ENCODE data around the gene HOXB3. TPM values are rescaled to one million over a fixed set of nuclear protein-coding genes. Genes with fewer than 3 reads are reported as not detected.
A peak's percentile ranks its signal among the peaks of the same experiment; 100 is the strongest.

The HOXB3 gene
- total RNA-seq, 8 experiments from 2014 or later = 20.6 to 111 (median 52.1) TPM

DNA sequence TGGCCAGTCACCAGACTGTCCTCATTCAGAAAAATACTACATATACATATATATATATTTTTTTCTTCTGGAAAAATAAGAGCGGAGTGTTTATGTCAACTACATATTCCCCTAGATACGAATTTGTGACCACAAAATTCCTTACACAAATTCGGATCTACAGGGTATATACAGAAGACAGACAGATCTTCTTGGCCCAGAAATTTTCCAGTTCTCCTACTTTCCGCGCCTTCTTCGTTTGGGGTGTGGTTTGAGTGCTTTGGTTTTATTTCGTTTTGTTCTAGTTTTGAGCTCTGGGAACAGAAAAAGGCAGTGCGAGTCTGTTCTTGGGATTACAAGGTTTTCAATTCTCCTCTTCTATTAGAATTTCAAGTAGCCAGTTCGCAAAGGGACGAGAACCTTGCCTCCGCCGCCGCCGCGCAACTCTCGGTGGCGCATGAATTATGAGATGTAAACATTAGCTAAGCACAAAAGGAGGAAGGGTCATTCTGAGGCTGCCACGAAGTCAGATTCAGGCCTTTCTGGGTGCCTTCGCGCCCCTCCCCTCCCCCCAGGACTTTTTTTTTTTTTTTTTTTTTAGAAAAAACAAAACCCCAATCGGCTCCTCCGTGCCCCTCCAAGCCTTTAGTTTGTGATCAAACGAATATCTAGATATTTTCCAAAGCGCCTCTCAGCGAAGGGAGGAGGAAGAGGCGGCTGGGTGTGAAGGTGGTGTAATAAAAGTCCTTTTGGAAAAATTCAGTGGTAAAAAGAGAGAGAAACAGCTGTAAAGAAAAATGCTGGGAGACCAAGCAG is 10.1 kb downstream of the HOXB3 start:
- ATAC-seq (replicated peaks in 6 of 8) = peak in 4 of 8 experiments; percentile 5 to 23 (median 16)
- Histone ChIP-seq H3K4me3 (peak overlapping the region; percentile 67 to 91 (median 83)), H3K27ac (peak overlapping the region; percentile 94 to 97), H3K4me1 (replicated peaks in 1 of 2) (peaks cover 31 to 53% of the 10 kb centered on the region in 2 donors)
- in situ Hi-C loops (cut with MboI; ENCODE audit: low pct_unique_long_range_greater_than_20kb in 2 of 9, low sequenced_read_pairs in 9 of 9, unreplicated experiment in 9 of 9) = no loop called here
- WGBS, 10 experiments = 0 to 73% (median 2%) methylated on average over 1 to 24 of the region's 26 CpGs

DNA sequence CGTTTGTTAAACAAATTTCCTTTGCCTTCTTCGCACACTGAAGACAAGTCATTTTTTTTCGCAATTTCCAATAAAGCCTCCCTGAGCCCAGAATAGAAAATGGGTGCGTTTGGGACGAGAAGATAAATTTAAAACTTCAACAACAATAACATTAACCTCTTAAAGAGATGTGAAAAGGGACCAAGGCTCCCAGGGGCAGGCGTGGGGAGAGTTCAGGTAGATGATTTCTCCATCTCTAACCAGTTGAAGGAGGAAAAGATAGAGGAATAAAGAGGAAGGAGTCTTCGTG is 10.6 kb downstream of the HOXB3 start:
- in situ Hi-C loops (cut with MboI; ENCODE audit: low pct_unique_long_range_greater_than_20kb in 2 of 9, low sequenced_read_pairs in 9 of 9, unreplicated experiment in 9 of 9) = no loop called here
- H3K4me1 ChIP-seq (replicated peaks in 1 of 2) = peaks cover 29 to 55% of the 10 kb centered on the region in 2 donors
- ATAC-seq (replicated peaks in 6 of 8) = no peak
- peak overlapping the region; percentile 94 to 97 for H3K27ac ChIP-seq
- WGBS, 10 experiments = 0 to 81% (median 6%) methylated on average over 3 to 7 of the region's 7 CpGs; no CpG with 5 or more reads in 1 of the 10 experiments
- peak overlapping the region; percentile 67 to 91 (median 83) for H3K4me3 ChIP-seq

DNA sequence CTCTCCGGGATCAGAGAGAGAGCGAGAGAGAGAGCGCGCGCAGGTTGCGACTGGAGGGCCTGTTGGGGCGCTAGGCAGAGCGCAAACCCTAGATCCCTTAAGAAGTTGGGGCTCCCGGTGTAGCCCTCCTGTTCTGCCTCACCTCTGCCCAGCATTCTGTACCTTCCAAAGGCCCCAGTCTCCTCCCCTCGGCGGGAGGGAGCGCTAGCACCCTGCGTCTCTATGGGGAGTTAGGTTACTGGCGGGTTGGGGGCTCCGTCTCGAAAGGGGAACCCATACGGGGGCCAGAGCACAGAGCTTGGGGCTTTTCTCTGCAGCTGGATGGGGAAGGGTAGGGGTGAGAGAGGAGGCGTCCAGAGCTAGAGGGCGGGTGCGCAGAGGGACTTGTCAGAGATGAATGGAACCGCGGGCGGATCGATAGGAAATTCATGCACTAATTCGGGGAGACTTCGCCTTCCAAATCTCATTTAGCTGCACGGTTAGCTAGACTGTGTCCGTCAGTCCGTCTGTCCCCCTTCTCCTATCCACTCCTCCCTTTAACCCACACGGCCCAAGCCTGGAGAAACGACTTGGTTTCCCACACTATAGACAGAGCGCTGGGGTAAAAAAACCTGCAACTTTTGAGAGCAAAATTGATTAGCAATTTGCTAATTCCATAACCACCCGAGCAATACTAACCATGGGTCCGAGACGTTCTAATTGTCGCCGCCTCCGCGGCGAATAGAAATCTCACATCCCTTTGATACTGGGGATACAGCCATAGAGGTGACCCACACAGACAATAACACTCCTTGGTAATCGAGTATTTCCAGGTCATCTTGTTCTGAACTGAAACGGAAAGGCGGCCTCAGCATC is 11.2 kb downstream of the HOXB3 start:
- Histone ChIP-seq H3K4me1 (replicated peaks in 1 of 2) (peaks cover 23 to 50% of the 10 kb centered on the region in 2 donors), H3K27ac (peak overlapping the region; percentile 94 to 97), H3K4me3 (peak overlapping the region; percentile 67 to 91 (median 83))
- in situ Hi-C loops (cut with MboI; ENCODE audit: low pct_unique_long_range_greater_than_20kb in 2 of 9, low sequenced_read_pairs in 9 of 9, unreplicated experiment in 9 of 9) = no loop called here
- 0 to 62% (median 0%) methylated on average over 2 to 22 of the region's 43 CpGs; no CpG with 5 or more reads in 1 of the 10 experiments for WGBS, 10 experiments
- peak in 6 of 8 experiments; percentile 4 to 50 (median 33) for ATAC-seq (replicated peaks in 6 of 8)

DNA sequence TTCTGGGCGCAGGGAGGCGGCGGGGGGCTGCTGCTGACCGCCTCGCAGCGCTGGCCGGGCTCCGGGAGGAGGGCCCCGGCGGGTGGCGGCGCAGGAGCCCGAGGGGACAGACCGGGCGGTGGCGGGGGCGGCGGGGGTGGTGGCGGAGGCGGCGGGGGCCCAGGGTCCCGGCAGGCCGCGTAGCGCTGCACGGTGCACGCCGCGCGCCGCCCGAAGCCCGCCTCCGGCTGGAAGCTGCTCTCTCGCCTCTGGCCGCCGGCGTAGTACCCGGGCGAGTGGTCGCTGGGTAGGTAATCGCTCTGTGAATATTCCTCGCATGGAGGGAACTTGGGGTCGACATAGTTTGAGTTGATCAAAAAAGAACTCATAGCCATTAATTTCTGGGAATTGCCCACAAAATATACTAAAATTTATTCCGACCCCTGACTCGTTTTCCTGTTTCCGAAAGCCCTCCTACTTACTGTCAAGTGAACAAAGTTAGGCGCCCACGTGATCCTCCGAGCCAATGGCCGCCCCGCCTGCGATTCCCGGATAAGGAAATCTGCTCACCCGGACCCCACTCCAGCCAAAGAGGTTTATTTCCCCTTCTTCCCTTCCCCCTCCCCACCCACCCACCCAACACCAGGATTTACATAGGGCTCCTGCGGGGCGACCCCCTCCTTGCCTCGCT is 12.0 kb downstream of the HOXB3 start, which contains the start of gene HOXB4:
HOXB4 (minus strand) TSS at position 405 of the 670 bp plus-strand sequence; CDS start at position 374, 31 bp downstream.
- ATAC-seq (replicated peaks in 6 of 8) = peak in 7 of 8 experiments; percentile 12 to 48 (median 42)
- WGBS, 10 experiments = 0 to 14% (median 0%) methylated on average over 1 to 11 of the region's 58 CpGs; no CpG with 5 or more reads in 5 of the 10 experiments
- peak within 1 kb of the TSS; percentile 94 to 97 for H3K27ac ChIP-seq

DNA sequence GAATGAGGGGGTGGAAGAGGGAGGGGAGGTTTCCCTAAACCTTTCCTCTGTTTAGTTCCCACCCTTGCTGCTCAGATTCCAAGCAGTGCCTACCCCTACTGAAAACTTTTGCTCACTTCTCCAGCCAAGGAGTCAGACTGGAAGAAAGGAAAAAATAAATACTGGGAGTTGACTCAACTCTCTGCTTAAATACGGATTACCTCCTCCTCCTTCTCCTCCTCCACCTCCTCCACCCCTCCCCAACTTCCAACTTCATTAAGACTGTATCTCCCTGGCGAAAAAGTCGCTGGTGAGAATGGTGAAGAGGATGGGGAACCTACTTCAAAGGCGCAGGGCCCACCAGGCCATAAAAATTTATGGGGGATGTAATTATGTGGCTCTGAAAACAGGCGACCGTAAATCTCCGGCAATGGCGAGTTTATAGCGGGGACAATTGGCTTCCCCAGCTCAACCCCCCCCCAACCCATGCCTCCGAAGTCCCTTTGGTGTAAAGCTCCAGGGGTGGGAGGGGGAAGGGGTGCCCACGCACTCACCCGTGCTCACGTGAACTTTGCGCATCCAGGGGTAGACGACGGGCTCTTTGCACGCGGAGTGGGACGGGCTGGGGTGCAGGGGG is 12.6 kb downstream of the HOXB3 start:
- Histone ChIP-seq H3K4me3 (peak overlapping the region; percentile 67 to 91 (median 83)), H3K4me1 (replicated peaks in 1 of 2) (peaks cover 11 to 39% of the 10 kb centered on the region in 2 donors), H3K27ac (peak overlapping the region; percentile 94 to 97)
- in situ Hi-C loops (cut with MboI; ENCODE audit: low pct_unique_long_range_greater_than_20kb in 2 of 9, low sequenced_read_pairs in 9 of 9, unreplicated experiment in 9 of 9) = no loop called here
- ATAC-seq (replicated peaks in 6 of 8) = peak in 3 of 8 experiments; percentile 0 to 24 (median 2)
- 0% methylated on average over 1 to 4 of the region's 19 CpGs; no CpG with 5 or more reads in 7 of the 10 experiments for WGBS, 10 experiments

More for the DNA sequence above, 12.0 kb downstream of the HOXB3 start, which contains the start of gene HOXB4:
- Histone ChIP-seq H3K4me3 (peak within 1 kb of the TSS; percentile 67 to 91 (median 83)), H3K4me1 (replicated peaks in 1 of 2) (peaks cover 16 to 43% of the 10 kb centered on the region in 2 donors)
- in situ Hi-C loops (cut with MboI; ENCODE audit: low pct_unique_long_range_greater_than_20kb in 2 of 9, low sequenced_read_pairs in 9 of 9, unreplicated experiment in 9 of 9) = no loop called here

DNA sequence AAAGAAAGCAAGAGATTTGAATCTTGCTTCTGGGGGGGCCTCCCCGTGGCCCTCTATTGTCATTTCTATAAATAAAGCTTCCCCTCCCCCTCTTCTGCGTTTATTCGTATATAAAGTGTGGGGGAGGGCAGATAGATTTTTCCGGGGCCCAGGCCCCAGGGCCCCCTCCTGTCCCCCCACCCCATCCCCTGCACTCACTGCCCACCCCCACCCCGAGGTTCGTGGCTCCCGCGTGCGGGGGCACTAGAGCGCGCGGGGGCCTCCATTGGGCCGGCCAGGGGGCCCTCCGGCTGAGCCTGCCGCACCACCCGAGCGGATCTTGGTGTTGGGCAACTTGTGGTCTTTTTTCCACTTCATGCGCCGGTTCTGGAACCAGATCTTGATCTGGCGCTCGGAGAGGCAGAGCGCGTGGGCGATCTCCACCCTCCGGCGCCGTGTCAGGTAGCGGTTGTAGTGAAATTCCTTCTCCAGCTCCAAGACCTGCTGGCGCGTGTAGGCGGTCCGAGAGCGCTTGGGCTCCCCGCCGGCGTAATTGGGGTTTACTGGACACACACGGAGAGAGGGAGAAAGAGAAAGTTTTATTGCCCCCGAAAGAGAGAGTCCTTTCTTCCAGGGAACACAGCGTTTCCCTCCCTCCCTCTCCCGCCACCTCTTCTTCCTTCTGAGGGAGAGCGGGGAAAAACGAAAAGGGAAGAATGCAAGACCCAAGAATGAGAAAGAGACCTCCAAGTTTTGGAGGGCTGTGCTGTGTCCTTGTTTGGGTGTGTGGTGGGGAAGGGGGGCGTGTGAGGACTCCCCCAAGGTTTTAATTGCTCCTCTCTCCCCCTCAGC is 13.3 kb downstream of the HOXB3 start:
- 0 to 13% (median 0%) methylated on average over 1 to 5 of the region's 43 CpGs; no CpG with 5 or more reads in 3 of the 10 experiments for WGBS, 10 experiments
- no peak for ATAC-seq (replicated peaks in 6 of 8)
- in situ Hi-C loops (cut with MboI; ENCODE audit: low pct_unique_long_range_greater_than_20kb in 2 of 9, low sequenced_read_pairs in 9 of 9, unreplicated experiment in 9 of 9) = no loop called here
- Histone ChIP-seq H3K4me1 (replicated peaks in 1 of 2) (peaks cover 11 to 40% of the 10 kb centered on the region in 2 donors), H3K27ac (peak overlapping the region; percentile 94 to 97), H3K4me3 (peak overlapping the region; percentile 67 to 91 (median 83))

DNA sequence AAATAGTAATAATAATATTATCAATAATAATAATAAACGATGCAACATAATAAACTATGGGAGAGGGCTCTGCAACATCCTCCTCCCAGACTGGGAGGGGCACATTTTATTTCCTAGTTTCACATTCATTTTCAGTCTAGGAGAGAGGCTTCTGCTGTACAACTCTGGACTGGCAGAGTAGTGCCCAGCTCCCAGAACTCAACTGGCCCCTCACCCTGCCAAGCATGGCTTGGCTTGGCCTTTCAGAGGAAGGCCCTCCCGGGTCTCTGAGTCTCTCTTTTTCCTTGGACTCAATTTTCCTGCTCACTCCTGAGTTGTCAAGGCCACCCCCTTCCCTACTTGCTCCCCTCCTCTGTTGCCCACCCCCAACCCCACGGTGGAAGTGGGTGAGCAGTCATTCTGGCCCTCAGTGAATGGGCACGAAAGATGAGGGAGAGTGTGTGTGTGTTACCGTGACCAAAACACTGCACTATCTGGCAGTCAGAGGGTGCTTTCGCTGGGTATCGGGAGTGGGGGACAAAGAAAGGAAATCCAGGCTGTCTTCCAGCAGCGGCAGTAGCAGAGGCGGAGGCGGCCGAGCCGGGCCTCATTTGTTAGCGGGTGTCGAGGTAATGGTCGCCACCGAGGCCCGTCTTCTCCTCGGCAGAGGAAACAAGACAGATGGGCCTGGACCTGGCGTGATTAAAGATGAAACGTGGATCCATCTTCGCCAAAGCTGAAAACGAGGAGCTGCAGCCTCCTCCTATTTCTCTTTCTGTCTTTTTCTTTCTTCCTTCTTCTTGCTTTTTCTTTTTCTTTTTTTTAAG is 14.2 kb downstream of the HOXB3 start:
- H3K4me1 ChIP-seq (replicated peaks in 1 of 2) = peaks cover 11 to 40% of the 10 kb centered on the region in 2 donors
- WGBS, 10 experiments = 0 to 92% (median 2%) methylated on average over 1 to 8 of the region's 22 CpGs; no CpG with 5 or more reads in 1 of the 10 experiments
- H3K4me3 ChIP-seq = peak overlapping the region; percentile 67 to 91 (median 83)
- in situ Hi-C loops (cut with MboI; ENCODE audit: low pct_unique_long_range_greater_than_20kb in 2 of 9, low sequenced_read_pairs in 9 of 9, unreplicated experiment in 9 of 9) = no loop called here
- H3K27ac ChIP-seq = peak overlapping the region; percentile 94 to 97
- peak in 6 of 8 experiments; percentile 1 to 11 (median 7) for ATAC-seq (replicated peaks in 6 of 8)

DNA sequence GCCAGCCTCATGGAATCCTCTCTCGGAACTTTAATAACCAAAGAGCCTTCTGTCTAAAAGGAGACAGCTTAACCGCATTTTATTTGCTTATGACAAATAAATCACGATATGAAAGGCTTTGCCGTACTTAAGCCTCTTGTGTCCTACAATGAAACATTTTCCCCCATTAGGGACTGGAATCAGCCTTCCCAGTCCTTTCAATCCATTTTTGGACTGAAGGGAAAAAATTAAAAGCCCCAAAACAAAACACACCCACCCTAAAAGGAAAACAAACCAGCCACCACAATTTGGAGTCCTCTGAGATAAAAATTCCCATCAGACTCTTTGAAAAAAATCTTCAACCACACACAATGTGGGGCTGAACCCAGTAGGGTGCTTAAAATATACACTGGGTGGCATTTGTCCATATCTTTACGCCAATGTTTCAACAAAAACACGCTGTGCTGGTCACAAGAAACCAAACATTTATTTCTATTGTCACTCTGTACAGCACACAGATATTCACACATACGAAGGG is 14.9 kb downstream of the HOXB3 start:
- peak overlapping the region; percentile 67 to 91 (median 83) for H3K4me3 ChIP-seq
- ATAC-seq (replicated peaks in 6 of 8) = peak in 3 of 8 experiments; percentile 1 to 11 (median 5)
- peaks cover 11 to 38% of the 10 kb centered on the region in 2 donors for H3K4me1 ChIP-seq (replicated peaks in 1 of 2)
- H3K27ac ChIP-seq = peak overlapping the region; percentile 94 to 97
- in situ Hi-C loops (cut with MboI; ENCODE audit: low pct_unique_long_range_greater_than_20kb in 2 of 9, low sequenced_read_pairs in 9 of 9, unreplicated experiment in 9 of 9) = no loop called here
- WGBS, 10 experiments = 0 to 87% (median 5%) methylated on average over 1 to 7 of the region's 7 CpGs

DNA sequence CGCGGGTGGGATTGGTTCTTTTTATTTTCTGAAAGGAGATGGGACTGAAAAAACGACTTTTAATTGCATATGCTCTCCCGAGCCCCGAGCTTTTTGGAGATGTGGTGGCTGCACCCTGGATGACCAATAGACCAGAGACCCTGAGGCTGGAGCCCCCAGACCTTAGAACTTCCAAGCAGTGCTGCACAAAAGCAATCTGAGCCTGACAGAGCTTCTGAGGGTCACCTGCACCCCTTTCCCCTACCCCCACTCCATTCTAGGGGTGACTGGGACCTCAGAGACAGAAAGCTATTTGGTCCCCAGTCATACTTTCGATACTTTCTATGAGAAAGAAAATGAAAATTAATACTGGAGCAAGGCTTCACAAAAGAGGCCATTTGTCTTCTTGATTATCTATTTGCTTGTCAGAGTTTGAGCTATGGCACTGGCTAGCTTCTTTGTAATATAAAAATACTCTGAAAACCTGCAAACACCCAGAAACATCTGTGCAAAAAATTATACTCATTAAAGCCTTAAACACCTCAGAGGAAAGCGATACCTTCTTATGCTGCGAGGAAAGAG is 15.5 kb downstream of the HOXB3 start:
- in situ Hi-C loops (cut with MboI; ENCODE audit: low pct_unique_long_range_greater_than_20kb in 2 of 9, low sequenced_read_pairs in 9 of 9, unreplicated experiment in 9 of 9) = no loop called here
- H3K27ac ChIP-seq = peak overlapping the region; percentile 94 to 97
- H3K4me3 ChIP-seq = peak overlapping the region; percentile 67 to 91 (median 83)
- WGBS, 10 experiments = 0 to 100% (median 6%) methylated on average over 1 to 6 of the region's 8 CpGs
- no peak for ATAC-seq (replicated peaks in 6 of 8)
- H3K4me1 ChIP-seq (replicated peaks in 1 of 2) = peaks cover 11 to 40% of the 10 kb centered on the region in 2 donors

DNA sequence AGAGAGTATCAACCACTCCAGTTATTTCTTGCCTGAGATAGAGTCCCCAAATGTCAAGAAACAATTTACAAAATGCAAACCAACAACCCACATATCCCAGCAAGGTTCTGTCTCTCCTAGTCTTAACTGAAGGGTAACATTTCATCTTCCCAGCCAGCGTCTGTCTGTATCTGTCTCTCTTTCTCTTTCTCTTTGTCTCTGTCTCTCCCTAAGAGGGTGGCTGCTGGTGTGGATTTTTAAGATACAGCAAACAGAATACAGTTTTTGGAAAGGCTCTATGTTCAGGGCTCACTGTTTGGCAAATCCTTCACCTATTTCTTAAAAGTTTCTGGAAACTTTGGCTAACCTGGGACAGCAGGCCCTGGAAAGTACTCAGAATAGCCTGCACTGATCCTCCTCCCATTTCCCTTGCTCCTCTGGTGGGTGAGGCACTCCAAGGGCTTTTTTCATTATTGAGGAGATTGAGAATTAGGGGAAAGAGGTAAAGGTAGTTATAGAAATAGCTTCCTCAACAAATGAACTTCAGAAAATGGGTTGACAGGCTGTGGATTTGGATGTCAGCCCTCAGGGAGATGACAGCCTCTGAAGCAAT is 18.1 kb downstream of the HOXB3 start:
- peaks cover 23 to 51% of the 10 kb centered on the region in 2 donors for H3K4me1 ChIP-seq (replicated peaks in 1 of 2)
- in situ Hi-C loops (cut with MboI; ENCODE audit: low pct_unique_long_range_greater_than_20kb in 2 of 9, low sequenced_read_pairs in 9 of 9, unreplicated experiment in 9 of 9) = no loop called here
- no peak for ATAC-seq (replicated peaks in 6 of 8)
- peak overlapping the region; percentile 94 to 97 for H3K27ac ChIP-seq
- WGBS, 10 experiments = 0 to 60% methylated on average over 1 of the region's 1 CpG; no CpG with 5 or more reads in 8 of the 10 experiments
- peak overlapping the region; percentile 67 to 91 (median 83) for H3K4me3 ChIP-seq

Data from motor neuron (in vitro differentiated cells).